RWPE2 (cell line): ENCODE measurements around the gene ASB8.

Experiments
- ATAC-seq: fragments of 200-7000 bp; cut with Tn5 transposase; 3 replicates; pipeline ENCODE4 v1.9.1; 2021; ENCODE audit warnings: low read depth
- DNase-seq: peaks from one replicate; pipeline ENCODE4 v3.0.0-alpha.2; 2020; ENCODE audit warnings: low spot score
- H3K27ac ChIP-seq: fragments of 450-650 bp; 2 replicates; pipeline ENCODE4 v1.5.1; 2017; ENCODE audit warnings: mild to moderate bottlenecking; ENCODE audit not compliant: poor library complexity, severe bottlenecking
- H3K27me3 ChIP-seq: fragments of 250-450 bp; sonication (Bioruptor Pico); 2 replicates; pipeline ENCODE4 v1.5.1; 2021; ENCODE audit warnings: mild to moderate bottlenecking, moderate library complexity; ENCODE audit not compliant: insufficient read depth, poor library complexity, severe bottlenecking
- H3K36me3 ChIP-seq: fragments of 250-450 bp; sonication (Bioruptor Pico); 2 replicates; pipeline ENCODE4 v1.5.1; 2020; ENCODE audit warnings: low read depth, mild to moderate bottlenecking, moderate library complexity
- H3K4me1 ChIP-seq: fragments of 250-450 bp; sonication (Bioruptor Pico); 2 replicates; pipeline ENCODE4 v1.5.1; 2021; ENCODE audit warnings: mild to moderate bottlenecking, moderate library complexity; ENCODE audit not compliant: insufficient read depth, poor library complexity, severe bottlenecking
- H3K4me3 ChIP-seq: fragments of 250-450 bp; sonication (Bioruptor Pico); 2 replicates; pipeline ENCODE4 v1.5.1; 2021; ENCODE audit warnings: mild to moderate bottlenecking, moderate library complexity; ENCODE audit not compliant: severe bottlenecking
- H3K9me3 ChIP-seq: fragments of 250-450 bp; sonication (Bioruptor Pico); 2 replicates; pipeline ENCODE4 v1.5.1; 2021; ENCODE audit warnings: mild to moderate bottlenecking, moderate library complexity; ENCODE audit not compliant: severe bottlenecking
- TF ChIP-seq, protein P1 (sequence below): fragments of 450-650 bp; IDR thresholded peaks from one replicate; pipeline ENCODE4 v1.5.1; 2017; ENCODE audit warnings: mild to moderate bottlenecking, moderate library complexity; ENCODE audit not compliant: poor library complexity, severe bottlenecking

Gene ASB8

DNA sequence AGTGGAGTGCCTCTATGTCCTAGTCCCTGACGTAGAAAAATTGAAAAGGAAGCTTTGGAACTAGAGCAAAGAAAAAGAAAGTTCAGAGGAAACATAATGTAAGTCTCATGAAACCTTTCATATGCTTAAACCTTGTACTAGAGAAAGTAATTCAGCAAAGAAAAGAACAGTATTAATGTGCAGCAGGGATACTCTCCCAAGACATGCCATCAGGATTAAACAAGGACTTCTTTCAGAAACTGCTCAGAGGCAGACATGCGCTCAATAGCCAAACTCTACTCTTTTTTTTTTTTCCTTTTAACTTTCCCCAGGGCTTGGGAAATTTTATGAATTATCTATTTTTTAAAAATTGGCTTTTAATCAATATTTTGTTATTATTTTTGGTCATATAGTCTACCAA is 7.1 kb upstream of the ASB8 start:
- Histone ChIP-seq H3K9me3 (no peaks in the 10 kb centered on the region), H3K27me3 (no peaks in the 10 kb centered on the region), H3K4me1 (no peaks in the 10 kb centered on the region), H3K4me3 (no peak overlapping the region), H3K27ac (no peak overlapping the region), H3K36me3 (no peaks in the 10 kb centered on the region)
- ATAC-seq (no peak), DNase-seq (no peak)
- TF ChIP-seq, protein P1, sequence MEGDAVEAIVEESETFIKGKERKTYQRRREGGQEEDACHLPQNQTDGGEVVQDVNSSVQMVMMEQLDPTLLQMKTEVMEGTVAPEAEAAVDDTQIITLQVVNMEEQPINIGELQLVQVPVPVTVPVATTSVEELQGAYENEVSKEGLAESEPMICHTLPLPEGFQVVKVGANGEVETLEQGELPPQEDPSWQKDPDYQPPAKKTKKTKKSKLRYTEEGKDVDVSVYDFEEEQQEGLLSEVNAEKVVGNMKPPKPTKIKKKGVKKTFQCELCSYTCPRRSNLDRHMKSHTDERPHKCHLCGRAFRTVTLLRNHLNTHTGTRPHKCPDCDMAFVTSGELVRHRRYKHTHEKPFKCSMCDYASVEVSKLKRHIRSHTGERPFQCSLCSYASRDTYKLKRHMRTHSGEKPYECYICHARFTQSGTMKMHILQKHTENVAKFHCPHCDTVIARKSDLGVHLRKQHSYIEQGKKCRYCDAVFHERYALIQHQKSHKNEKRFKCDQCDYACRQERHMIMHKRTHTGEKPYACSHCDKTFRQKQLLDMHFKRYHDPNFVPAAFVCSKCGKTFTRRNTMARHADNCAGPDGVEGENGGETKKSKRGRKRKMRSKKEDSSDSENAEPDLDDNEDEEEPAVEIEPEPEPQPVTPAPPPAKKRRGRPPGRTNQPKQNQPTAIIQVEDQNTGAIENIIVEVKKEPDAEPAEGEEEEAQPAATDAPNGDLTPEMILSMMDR, result no peak

DNA sequence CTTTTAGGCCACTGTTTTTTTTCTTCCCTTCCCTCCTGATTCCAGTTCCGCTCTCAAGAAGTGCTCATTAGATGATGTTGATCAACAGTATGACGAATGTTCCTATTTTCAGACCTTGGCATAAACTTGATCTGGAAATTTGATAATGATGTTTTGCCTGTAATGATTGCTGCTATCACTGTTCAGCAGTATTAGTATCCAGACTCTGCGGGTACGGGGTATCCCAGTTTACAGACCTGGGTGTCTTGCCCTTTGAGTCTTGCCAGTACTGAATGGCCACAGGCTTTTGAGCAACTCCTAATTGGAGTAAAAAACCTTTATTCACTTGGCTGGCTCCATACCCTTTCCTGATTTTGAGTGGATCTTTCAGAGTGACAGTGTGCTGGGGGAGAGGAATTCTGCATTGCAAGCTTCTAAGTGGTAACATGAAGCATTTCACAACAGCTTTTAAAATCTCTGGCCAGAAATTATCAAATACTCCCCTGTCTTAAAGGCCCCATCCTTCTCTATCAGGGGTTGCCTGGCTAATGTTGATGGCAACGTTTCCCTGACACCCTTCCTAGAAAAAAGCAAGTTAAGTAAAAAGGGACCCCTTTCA is 5.9 kb upstream of the ASB8 start:
- TF ChIP-seq, protein P1, result no peak
- Histone ChIP-seq H3K4me1 (no peaks in the 10 kb centered on the region), H3K36me3 (no peaks in the 10 kb centered on the region), H3K27ac (no peak overlapping the region), H3K27me3 (no peaks in the 10 kb centered on the region), H3K4me3 (no peak overlapping the region), H3K9me3 (no peaks in the 10 kb centered on the region)
- ATAC-seq (no peak), DNase-seq (no peak)

DNA sequence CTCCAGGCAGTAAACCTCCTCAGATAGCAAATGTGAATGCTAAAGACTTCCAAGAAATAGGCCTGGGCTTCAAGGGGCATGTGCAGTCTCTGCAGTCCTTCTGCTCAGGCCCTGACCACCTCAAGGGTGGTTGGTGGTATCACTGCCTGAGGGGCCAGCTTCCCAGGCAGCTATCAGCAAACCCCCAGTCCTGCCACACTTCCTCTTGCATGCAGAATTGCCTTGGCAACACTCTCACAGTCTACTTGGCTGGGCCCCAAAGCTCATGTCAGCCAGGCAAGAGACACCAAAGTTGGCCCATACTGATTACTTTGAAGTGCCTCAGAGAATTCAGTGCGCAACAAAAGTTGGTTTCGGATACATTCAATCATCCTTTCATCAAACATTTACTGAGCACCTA is 3.5 kb upstream of the ASB8 start:
- Histone ChIP-seq H3K27me3 (no peaks in the 10 kb centered on the region), H3K36me3 (no peaks in the 10 kb centered on the region), H3K9me3 (no peaks in the 10 kb centered on the region), H3K4me3 (no peak overlapping the region), H3K4me1 (peaks cover 5% of the 10 kb centered on the region), H3K27ac (no peak overlapping the region)
- ATAC-seq (no peak), DNase-seq (no peak)
- TF ChIP-seq, protein P1, result no peak

DNA sequence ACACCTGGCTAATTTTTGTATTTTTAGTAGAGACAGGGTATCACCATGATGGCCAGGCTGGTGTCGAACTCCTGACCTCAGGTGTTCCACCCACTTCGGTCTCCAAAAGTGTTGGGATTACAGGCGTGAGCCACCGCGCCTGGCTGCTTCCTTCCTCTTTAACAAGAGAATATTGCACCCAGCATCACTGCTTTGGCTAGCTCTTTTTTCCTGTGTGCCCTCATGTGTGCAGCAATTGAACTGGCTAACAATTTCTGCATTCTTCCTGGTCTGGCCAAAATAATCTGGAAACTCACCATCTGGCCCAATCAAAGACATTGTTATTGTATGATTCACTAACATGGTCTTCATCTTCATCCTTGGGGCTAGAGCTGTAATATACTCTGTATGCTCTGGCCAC is 2.7 kb upstream of the ASB8 start:
- DNase-seq (no peak), ATAC-seq (no peak)
- Histone ChIP-seq H3K27ac (no peak overlapping the region), H3K9me3 (no peaks in the 10 kb centered on the region), H3K27me3 (no peaks in the 10 kb centered on the region), H3K4me1 (peaks cover 5% of the 10 kb centered on the region), H3K4me3 (no peak overlapping the region), H3K36me3 (no peaks in the 10 kb centered on the region)
- TF ChIP-seq, protein P1, result no peak

DNA sequence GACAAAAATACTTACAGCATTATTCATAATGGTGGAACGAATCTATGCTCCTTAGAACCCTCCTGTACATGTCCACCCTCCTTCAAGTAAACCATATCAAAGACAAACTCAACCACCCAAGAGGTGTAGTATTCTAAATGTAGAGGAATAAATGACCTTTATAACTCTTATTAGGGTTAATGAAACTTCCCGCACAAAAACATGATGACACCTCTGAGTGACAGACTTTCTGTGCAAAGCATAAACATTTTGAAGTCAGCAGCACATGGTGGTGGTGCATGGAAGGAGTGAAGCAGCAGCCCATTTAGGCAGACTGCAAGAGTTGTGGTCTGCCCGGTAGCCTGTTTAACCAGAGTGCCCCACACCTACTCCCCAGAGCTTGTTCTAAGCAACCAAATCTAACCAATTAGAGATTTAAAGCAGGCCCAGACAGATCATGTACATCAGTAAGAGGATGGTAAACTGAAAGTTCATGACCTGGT is 615 bp upstream of the ASB8 start:
- ATAC-seq (no peak), DNase-seq (no peak)
- no peaks in the 10 kb centered on the region for H3K27me3 ChIP-seq
- H3K36me3 ChIP-seq, result peaks cover 13% of the 10 kb centered on the region
- TF ChIP-seq, protein P1, result no peak
- no peak overlapping the region for H3K27ac ChIP-seq
- H3K4me1 ChIP-seq, result peaks cover 5% of the 10 kb centered on the region
- H3K4me3 ChIP-seq, result peak overlapping the region; percentile 71
- H3K9me3 ChIP-seq, result no peaks in the 10 kb centered on the region
